Progenitor cell of endocrine pancreas (in vitro differentiated cells): ENCODE results near the gene RPL19. TPM values are rescaled to one million over a fixed set of nuclear protein-coding genes. Genes with fewer than 3 reads are reported as not detected.

Experiments used
- DNase-seq: peaks from one replicate; pipeline ENCODE4 v3.0.0; 2021; ENCODE audit warnings: low spot score; ENCODE audit not compliant: unreplicated experiment
- H3K27ac Mint-ChIP-seq: 2 replicates; pipeline ENCODE4 v1.8.0; 2021; ENCODE audit warnings: mild to moderate bottlenecking, moderate library complexity, mixed read lengths
- H3K27me3 Mint-ChIP-seq: 2 replicates; pipeline ENCODE4 v1.8.0; 2021; ENCODE audit warnings: mixed read lengths
- H3K36me3 Mint-ChIP-seq: 2 replicates; pipeline ENCODE4 v1.8.0; 2022; ENCODE audit warnings: mixed read lengths; ENCODE audit not compliant: insufficient read depth
- H3K4me1 Mint-ChIP-seq: 2 replicates; pipeline ENCODE4 v1.8.0; 2021; ENCODE audit warnings: low read depth, mixed read lengths
- H3K4me3 Mint-ChIP-seq: 2 replicates; pipeline ENCODE4 v1.8.0; 2021; ENCODE audit warnings: low read depth, mild to moderate bottlenecking, moderate library complexity, mixed read lengths
- H3K9me3 Mint-ChIP-seq: 2 replicates; pipeline ENCODE4 v1.8.0; 2021; ENCODE audit warnings: low read depth, mixed read lengths
- total RNA-seq: library from RNA; stranded (reverse); gene quantifications from 2 replicates; pipeline ENCODE4 v1.2.1, GENCODE V29; 2021
- TF ChIP-seq, protein P1 (sequence below): fragments of 200-600 bp; sonication (generic); IDR thresholded peaks from one replicate; pipeline ENCODE4 v1.5.0; 2021; ENCODE audit warnings: antibody characterized with exemption, mild to moderate bottlenecking; ENCODE audit not compliant: unreplicated experiment

Gene RPL19
- total RNA-seq, 1 donor from 2014 or later = 1,229 TPM

DNA sequence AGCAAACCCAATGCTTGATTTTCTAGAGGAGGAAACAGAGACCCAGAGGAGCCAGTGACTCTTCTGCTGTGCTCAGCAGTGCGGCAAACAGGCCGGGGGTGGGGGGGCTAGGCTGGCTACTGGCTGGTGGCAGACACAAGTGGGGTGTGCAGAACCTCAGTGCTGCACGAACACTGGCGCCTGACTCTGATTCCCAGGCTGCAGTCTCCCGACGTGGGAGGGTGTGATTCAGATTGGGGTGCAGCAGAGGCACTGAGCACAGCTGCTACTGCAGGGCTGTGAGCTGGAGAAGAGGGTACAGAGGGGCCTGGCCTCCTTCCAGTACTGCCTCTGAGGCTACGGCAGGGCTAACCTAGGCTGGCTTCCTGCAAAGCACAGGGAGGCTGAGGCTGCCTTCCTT, 8.1 kb downstream of the RPL19 start:
- Mint-ChIP-seq H3K27me3 (peaks cover 50% of the 10 kb centered on the region), H3K4me3 (no peak overlapping the region), H3K36me3 (peaks cover 13% of the 10 kb centered on the region), H3K9me3 (no peaks in the 10 kb centered on the region), H3K4me1 (peaks cover 2% of the 10 kb centered on the region), H3K27ac (no peak overlapping the region)
- no peak for DNase-seq
- TF ChIP-seq, protein P1, sequence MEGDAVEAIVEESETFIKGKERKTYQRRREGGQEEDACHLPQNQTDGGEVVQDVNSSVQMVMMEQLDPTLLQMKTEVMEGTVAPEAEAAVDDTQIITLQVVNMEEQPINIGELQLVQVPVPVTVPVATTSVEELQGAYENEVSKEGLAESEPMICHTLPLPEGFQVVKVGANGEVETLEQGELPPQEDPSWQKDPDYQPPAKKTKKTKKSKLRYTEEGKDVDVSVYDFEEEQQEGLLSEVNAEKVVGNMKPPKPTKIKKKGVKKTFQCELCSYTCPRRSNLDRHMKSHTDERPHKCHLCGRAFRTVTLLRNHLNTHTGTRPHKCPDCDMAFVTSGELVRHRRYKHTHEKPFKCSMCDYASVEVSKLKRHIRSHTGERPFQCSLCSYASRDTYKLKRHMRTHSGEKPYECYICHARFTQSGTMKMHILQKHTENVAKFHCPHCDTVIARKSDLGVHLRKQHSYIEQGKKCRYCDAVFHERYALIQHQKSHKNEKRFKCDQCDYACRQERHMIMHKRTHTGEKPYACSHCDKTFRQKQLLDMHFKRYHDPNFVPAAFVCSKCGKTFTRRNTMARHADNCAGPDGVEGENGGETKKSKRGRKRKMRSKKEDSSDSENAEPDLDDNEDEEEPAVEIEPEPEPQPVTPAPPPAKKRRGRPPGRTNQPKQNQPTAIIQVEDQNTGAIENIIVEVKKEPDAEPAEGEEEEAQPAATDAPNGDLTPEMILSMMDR = no peak

- H3K4me3 Mint-ChIP-seq = no peak overlapping the region
- H3K27ac Mint-ChIP-seq = no peak overlapping the region
- H3K9me3 Mint-ChIP-seq = no peaks in the 10 kb centered on the region
- no peak for DNase-seq
- H3K27me3 Mint-ChIP-seq = peaks cover 56% of the 10 kb centered on the region
- TF ChIP-seq, protein P1 = no peak
- H3K36me3 Mint-ChIP-seq = peaks cover 9% of the 10 kb centered on the region
- peaks cover 2% of the 10 kb centered on the region for H3K4me1 Mint-ChIP-seq
Observed at GRCh38 chr17:39208893-39209292, 8.8 kb downstream of the RPL19 start.

DNA sequence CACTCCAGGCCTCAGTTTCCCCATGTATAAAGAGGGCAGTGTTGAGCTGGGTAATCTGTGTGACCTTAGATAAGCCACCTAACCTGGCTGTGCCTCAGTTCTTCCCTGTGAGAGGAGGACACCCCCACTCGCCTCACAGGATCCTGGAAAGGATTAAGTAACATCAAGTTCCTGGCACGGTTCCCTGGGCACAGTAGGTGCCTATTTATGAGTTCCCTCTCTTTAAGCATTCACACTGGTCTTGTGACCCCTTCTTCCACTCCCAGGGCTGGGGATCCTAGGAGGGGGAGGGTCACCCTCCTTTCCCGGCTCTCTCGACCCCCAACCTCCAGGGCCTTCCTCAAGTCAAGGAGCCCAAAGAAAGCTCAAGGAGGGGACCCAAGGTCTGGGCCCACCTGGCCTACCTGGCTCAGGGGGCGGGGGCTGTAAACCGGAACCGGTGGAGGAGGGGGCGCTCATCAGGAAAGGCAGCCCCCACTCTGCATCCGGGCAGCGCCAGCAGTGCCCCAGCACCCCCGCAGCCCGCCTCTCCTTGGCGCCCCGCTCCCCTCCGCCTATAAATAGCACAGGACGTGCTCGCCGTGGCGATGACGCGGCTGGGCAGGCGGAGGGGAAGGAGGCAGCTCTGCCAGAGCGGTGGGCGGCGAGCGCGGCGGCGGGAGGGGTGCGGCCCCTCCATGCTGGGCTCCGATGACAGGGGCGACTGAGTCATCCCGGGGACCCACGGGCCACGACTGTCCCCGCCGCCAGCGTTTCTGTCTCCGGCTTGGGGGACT, 9.4 kb downstream of the RPL19 start:
- TF ChIP-seq, protein P1 = no peak

GRCh38 chr17:39210093-39210434, 10.0 kb downstream of the RPL19 start:
- Mint-ChIP-seq H3K27ac (no peak overlapping the region), H3K9me3 (no peaks in the 10 kb centered on the region), H3K36me3 (no peaks in the 10 kb centered on the region), H3K4me1 (peaks cover 2% of the 10 kb centered on the region), H3K4me3 (no peak overlapping the region), H3K27me3 (peaks cover 64% of the 10 kb centered on the region)
- TF ChIP-seq, protein P1 = no peak
- no peak for DNase-seq

More for the DNA sequence above, 9.4 kb downstream of the RPL19 start:
- Mint-ChIP-seq H3K9me3 (no peaks in the 10 kb centered on the region), H3K27me3 (peaks cover 61% of the 10 kb centered on the region), H3K36me3 (peaks cover 5% of the 10 kb centered on the region), H3K4me1 (peaks cover 2% of the 10 kb centered on the region), H3K27ac (no peak overlapping the region), H3K4me3 (no peak overlapping the region)
- no peak for DNase-seq

GRCh38 chr17:39212195-39212810, 12.2 kb downstream of the RPL19 start:
- peaks cover 2% of the 10 kb centered on the region for H3K4me1 Mint-ChIP-seq
- no peak for DNase-seq
- no peak overlapping the region for H3K27ac Mint-ChIP-seq
- H3K4me3 Mint-ChIP-seq = no peak overlapping the region
- H3K27me3 Mint-ChIP-seq = peaks cover 80% of the 10 kb centered on the region
- TF ChIP-seq, protein P1 = no peak
- no peaks in the 10 kb centered on the region for H3K9me3 Mint-ChIP-seq
- no peaks in the 10 kb centered on the region for H3K36me3 Mint-ChIP-seq
